HG02642 (cell line): ENCODE measurements around the gene TDRD7.
A peak's percentile ranks its signal among the peaks of the same experiment; 100 is the strongest.

Source experiments
- ATAC-seq: cut with Tn5 transposase; IDR thresholded peaks from one replicate; pipeline ENCODE4 v1.9.1; 2021; ENCODE audit warnings: mild to moderate bottlenecking; ENCODE audit not compliant: unreplicated experiment, poor library complexity

TDRD7 gene, protein sequence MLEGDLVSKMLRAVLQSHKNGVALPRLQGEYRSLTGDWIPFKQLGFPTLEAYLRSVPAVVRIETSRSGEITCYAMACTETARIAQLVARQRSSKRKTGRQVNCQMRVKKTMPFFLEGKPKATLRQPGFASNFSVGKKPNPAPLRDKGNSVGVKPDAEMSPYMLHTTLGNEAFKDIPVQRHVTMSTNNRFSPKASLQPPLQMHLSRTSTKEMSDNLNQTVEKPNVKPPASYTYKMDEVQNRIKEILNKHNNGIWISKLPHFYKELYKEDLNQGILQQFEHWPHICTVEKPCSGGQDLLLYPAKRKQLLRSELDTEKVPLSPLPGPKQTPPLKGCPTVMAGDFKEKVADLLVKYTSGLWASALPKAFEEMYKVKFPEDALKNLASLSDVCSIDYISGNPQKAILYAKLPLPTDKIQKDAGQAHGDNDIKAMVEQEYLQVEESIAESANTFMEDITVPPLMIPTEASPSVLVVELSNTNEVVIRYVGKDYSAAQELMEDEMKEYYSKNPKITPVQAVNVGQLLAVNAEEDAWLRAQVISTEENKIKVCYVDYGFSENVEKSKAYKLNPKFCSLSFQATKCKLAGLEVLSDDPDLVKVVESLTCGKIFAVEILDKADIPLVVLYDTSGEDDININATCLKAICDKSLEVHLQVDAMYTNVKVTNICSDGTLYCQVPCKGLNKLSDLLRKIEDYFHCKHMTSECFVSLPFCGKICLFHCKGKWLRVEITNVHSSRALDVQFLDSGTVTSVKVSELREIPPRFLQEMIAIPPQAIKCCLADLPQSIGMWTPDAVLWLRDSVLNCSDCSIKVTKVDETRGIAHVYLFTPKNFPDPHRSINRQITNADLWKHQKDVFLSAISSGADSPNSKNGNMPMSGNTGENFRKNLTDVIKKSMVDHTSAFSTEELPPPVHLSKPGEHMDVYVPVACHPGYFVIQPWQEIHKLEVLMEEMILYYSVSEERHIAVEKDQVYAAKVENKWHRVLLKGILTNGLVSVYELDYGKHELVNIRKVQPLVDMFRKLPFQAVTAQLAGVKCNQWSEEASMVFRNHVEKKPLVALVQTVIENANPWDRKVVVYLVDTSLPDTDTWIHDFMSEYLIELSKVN

DNA sequence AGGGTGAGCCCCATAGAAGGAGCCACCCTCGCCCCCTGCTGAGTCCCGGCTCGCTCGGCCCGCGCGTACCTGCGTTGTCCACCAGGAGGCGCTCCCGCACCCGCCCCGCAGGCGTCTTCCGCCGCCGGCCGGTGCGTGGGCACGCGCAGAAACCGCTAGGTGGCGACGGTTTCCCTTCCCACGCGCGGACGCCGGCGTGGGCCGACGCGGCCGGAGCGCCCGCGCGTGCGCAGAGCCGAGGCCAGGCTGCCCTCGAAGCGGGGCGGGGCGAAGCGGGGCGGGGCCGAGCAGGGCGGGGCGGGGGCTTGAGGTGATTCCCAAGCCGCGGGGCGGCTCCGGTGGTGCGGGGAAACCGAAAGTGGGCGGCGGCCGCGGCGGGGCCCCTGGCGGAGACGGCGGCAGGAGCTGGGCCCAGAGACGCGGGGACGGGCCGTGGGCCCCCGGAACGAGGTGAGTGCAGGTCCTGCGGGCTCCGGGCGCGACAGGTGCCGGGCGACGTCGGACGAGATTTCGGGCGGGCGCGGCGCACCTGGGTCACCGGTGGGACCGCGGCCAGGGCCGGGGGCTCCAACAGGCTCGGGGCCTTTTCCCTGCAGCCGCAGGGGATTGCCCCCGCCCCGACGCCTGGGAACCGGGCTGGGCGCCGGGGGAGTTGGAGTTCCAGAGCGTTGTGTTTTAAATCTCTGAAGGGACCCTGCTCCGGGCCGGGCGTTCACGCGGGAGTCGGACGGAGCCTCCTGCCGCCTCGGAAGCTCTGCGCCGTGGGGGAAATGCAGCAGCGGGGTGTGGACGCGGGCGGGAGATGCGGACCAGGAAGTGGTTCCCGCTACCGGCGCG, at the start of gene TDRD7:
TSS of gene TDRD7 (plus strand) at position 308 of the 837 bp plus-strand sequence. CDS start 16,370 bp downstream, outside the sequence.
- peak; percentile 86 for ATAC-seq

DNA sequence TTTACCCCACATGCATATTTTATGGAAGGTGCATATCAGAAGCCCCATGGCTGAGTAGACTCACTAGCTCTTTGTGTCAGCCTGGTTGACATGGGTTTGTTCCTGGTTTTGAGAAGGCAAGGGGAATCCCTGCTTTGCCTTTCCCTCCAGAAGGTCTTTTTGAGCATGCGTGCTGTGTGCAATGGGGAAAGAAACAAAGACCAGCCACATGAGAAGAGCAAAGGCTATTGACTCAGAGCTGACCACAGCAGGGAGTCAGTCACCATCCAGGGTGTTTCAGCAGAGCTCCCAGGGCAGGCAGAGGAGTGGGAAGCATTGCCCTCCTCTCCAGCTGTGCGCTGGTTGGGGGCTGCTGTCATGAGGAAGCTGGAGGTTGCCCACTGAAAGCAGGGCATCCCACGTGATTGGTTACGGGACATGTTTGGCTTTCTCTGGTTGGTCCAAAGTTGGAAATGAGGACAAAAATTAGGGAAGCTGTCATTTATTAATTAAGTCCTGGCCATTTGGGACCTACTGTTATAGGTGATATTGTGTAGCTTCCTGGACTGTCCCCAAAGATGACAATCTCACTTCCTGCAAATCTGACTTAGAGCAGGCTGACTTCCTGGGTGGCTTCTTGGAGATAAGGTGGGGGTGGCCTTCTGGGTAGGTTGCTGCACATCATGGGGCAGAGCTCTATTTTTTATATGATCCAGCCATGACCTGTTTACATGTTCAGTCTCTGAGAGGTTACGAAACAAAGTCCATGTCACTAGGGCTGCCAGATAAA, 48.9 kb upstream of the TDRD7 start:
- peak; percentile 37 for ATAC-seq

- ATAC-seq = no peak
Measured at GRCh38 chr9:97363661-97364299, 48.1 kb upstream of the TDRD7 start.

- ATAC-seq = no peak
Measured at GRCh38 chr9:97364769-97365490, 47.0 kb upstream of the TDRD7 start.

- ATAC-seq = no peak
Measured at GRCh38 chr9:97365634-97366033, 46.3 kb upstream of the TDRD7 start.

GRCh38 chr9:97366476-97366875, 45.4 kb upstream of the TDRD7 start:
- no peak for ATAC-seq

GRCh38 chr9:97366889-97367288, 45.0 kb upstream of the TDRD7 start:
- ATAC-seq = no peak

GRCh38 chr9:97367729-97368128, 44.2 kb upstream of the TDRD7 start:
- no peak for ATAC-seq

GRCh38 chr9:97368964-97369363, 42.9 kb upstream of the TDRD7 start:
- no peak for ATAC-seq

- no peak for ATAC-seq
Measured at GRCh38 chr9:97372580-97372979, 39.3 kb upstream of the TDRD7 start.

DNA sequence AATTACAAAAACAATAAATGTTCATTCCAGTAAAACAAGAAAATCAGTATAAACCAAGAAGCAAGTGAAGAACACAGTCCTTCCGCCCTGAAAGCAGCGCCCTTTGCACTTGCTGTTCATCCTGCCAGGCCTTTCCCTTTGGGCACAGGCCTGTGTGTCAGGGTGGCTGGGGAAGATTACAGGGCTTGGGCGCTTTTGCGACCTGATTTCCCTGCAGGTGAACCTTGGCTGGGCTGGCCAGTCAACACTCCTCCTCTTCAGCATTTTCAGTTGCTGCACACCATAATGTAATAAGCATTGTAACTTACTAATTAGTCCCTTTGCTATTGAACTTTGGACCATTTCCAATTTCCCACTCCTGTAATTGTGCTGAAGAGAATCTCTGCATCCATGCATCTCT, 38.6 kb upstream of the TDRD7 start:
- no peak for ATAC-seq

DNA sequence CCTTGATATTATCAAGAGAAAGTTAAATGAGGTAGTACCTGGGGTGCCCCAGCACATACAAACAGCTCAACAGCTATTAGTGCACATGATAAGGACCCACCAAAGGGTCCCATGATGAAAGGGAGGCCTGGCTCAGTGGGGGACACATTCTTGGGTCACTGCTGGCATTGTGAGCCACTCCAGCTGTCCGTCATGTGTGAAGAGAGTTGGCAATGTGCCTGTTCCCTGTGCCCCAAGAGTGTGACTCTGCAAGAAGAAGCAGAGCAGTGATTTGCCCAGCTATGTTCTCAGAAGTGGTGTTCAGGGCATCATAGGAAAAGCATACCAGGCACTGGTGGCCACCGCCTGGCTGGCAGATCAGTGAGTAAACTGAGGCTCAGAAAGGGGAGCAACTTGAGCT, 37.1 kb upstream of the TDRD7 start:
- ATAC-seq = no peak

GRCh38 chr9:97376902-97377301, 35.0 kb upstream of the TDRD7 start:
- no peak for ATAC-seq

DNA sequence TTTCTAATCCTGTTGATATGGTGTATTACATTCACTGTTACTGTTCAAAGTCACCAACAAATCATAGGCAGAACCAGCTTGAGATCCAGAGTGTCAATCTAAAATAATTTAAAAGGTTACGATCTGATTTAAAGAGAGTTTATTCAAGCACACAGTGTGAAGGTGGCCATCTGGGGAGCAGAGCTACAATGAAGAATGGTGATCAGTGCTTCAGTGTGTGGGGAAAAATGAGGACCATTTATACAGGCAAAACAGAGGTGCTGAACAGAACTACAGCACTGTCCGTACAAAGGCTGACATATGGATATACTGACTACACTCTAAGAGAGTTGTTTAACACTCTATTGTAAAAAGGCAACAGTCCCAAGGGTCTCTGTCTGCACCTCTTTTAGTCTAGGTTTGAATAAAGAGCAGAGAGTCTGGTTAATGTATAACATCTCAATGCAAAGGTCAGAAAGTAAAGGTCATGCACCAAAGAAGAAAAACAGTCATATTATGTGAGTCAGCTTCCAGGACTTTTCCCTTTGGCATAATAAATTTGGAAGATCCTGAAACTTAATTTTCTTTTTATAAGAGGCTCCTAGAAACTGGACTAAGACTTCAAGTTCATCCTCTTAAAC, 29.7 kb upstream of the TDRD7 start:
- ATAC-seq = no peak

GRCh38 chr9:97384406-97385262, 27.3 kb upstream of the TDRD7 start:
- ATAC-seq = no peak

DNA sequence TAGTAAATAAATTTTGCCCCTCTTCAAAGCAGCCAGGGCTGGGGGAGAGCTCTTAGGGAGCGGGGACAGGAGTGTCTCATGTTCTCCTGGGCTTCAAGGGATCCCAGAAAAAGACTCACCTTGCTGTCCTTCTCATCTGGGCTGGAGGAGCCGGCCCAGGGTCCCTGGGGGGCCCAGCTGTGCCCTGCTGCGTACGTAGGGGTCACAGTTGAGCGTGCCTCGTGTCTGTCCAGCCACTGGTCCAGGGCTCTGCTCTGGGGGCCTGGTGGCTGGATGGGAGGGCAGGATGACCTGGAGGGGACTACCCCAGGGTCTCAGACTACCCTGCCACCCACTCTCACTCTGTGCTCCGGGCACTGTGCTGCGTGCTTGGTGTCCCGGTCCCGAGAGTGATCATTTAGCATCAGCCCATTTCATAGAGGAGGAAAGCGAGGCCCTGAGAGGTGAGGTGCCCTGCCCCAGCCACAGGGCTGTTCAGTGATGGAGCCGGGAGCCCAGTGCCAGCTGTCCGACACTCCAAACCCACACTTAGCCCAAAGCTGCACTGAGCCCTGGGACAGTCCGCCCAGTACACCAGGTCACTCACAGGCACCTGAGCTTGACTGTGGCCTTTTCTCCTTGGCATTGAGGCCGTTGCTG, 26.2 kb upstream of the TDRD7 start:
- ATAC-seq = no peak
